ENCODE results near the gene RHOXF2B.

DNA sequence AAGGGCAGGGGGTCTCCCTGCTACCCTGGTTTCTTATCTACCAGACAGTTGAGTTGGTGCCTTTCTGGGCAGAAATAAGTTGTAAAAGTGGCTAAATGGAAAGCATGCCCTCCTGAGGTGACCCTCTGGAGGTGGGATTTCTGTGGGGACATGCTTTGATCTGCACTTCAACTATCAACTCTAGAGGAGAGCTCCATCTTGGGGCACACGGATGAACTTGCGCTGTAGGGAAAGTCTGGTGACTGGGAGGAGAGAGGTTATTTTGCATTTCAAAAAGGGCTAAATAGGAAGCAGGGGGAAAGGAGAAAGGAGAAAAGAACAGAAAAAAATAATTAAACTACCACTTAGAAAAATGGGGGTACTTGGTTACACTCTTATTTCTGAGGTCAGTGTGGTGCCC is 12.7 kb upstream of the RHOXF2B start:
- TF ChIP-seq POLR2A (IDR thresholded peaks at IDR 0.05) (no peak), CTCF (IDR thresholded peaks at IDR 0.05) (no peak)
